Neural progenitor cell (in vitro differentiated cells): ENCODE results near the gene MMS19. TPM values are rescaled to one million over a fixed set of nuclear protein-coding genes. Genes with fewer than 3 reads are reported as not detected.
A peak's percentile ranks its signal among the peaks of the same experiment; 100 is the strongest.

Experiments used
- DNase-seq: peaks from one replicate; pipeline ENCODE4 v3.0.0-alpha.2; 2016; ENCODE audit warnings: low spot score
- H2AFZ ChIP-seq: fragments of 200-600 bp; sonication (generic); replicated peaks from 2 replicates; pipeline ENCODE4 v1.6.1; 2016; ENCODE audit warnings: antibody characterized with exemption
- H3F3A ChIP-seq: fragments of 200-600 bp; sonication (generic); 2 replicates; pipeline ENCODE4 v1.6.1; 2016; ENCODE audit warnings: antibody characterized with exemption, low read depth
- H3K27ac ChIP-seq: fragments of 200-600 bp; sonication (generic); 2 replicates; pipeline ENCODE4 v1.5.1; 2016; ENCODE audit warnings: mild to moderate bottlenecking
- H3K27me3 ChIP-seq: fragments of 200-600 bp; sonication (generic); 2 replicates; pipeline ENCODE4 v1.6.1; 2016; ENCODE audit warnings: mild to moderate bottlenecking, moderate library complexity
- H3K36me3 ChIP-seq: fragments of 200-600 bp; sonication (generic); 2 replicates; pipeline ENCODE4 v1.5.1; 2016
- H3K4me1 ChIP-seq: fragments of 200-600 bp; sonication (generic); 2 replicates; pipeline ENCODE4 v1.6.1; 2016; ENCODE audit warnings: mixed run types
- H3K4me2 ChIP-seq: fragments of 200-600 bp; sonication (generic); 2 replicates; pipeline ENCODE4 v1.6.1; 2016
- H3K4me3 ChIP-seq: fragments of 200-600 bp; sonication (generic); 2 replicates; pipeline ENCODE4 v1.5.1; 2016
- H3K79me2 ChIP-seq: fragments of 200-600 bp; sonication (generic); 2 replicates; pipeline ENCODE4 v1.6.1; 2016; ENCODE audit warnings: low read depth
- H3K9ac ChIP-seq: fragments of 200-600 bp; sonication (generic); 2 replicates; pipeline ENCODE4 v1.6.1; 2016
- H3K9me3 ChIP-seq: fragments of 200-600 bp; sonication (generic); 2 replicates; pipeline ENCODE4 v1.5.1; 2016; ENCODE audit warnings: low read depth
- H4K20me1 ChIP-seq: fragments of 200-600 bp; sonication (generic); 2 replicates; pipeline ENCODE4 v1.6.1; 2016; ENCODE audit warnings: low read depth
- H3K27ac Mint-ChIP-seq: 3 replicates; pipeline ENCODE4 v1.8.0; 2021; ENCODE audit warnings: mixed read lengths
- H3K27me3 Mint-ChIP-seq: 2 replicates; pipeline ENCODE4 v1.8.0; 2022; ENCODE audit warnings: low read depth, mild to moderate bottlenecking, inconsistent platforms, moderate library complexity, mixed read lengths; ENCODE audit not compliant: insufficient read depth
- H3K36me3 Mint-ChIP-seq: 3 replicates; pipeline ENCODE4 v1.8.0; 2021; ENCODE audit warnings: mixed read lengths
- H3K4me1 Mint-ChIP-seq: 3 replicates; pipeline ENCODE4 v1.8.0; 2021; ENCODE audit warnings: mixed read lengths
- H3K4me3 Mint-ChIP-seq: 3 replicates; pipeline ENCODE4 v1.8.0; 2021; ENCODE audit warnings: mild to moderate bottlenecking, moderate library complexity, mixed read lengths
- H3K9me3 Mint-ChIP-seq: 3 replicates; pipeline ENCODE4 v1.8.0; 2020; ENCODE audit warnings: mixed read lengths
- CTCF ChIP-seq: fragments of 200-600 bp; sonication (generic); IDR thresholded peaks from 2 replicates; pipeline ENCODE4 v1.5.1; 2017; ENCODE audit warnings: antibody characterized with exemption, mild to moderate bottlenecking
- EZH2 ChIP-seq: fragments of 200-600 bp; sonication (generic); IDR thresholded peaks from 2 replicates; pipeline ENCODE4 v1.6.1; 2017; ENCODE audit warnings: antibody characterized with exemption, mild to moderate bottlenecking, moderate library complexity
- EZH2phosphoT487 ChIP-seq: fragments of 200-600 bp; sonication (generic); IDR thresholded peaks from 2 replicates; pipeline ENCODE4 v1.6.1; 2017; ENCODE audit warnings: antibody characterized with exemption
- total RNA-seq: library from RNA; depleted of rRNA; stranded (reverse); fragments of >200 nt; gene quantifications from 2 replicates; pipeline ENCODE4 v1.2.3, GENCODE V29; 2015; ENCODE audit warnings: low replicate concordance

MMS19 gene
- total RNA-seq, 1 donor from 2014 or later: 127 TPM

GRCh38 chr10:97459111-97459510 is 39.1 kb downstream of the MMS19 start:
- no peaks in the 10 kb centered on the region for H3K4me1 ChIP-seq
- no peak for TF ChIP-seq CTCF
- TF ChIP-seq EZH2phosphoT487: no peak
- TF ChIP-seq EZH2: no peak
- no peaks in the 10 kb centered on the region for H3K4me1 Mint-ChIP-seq
- H3K36me3 Mint-ChIP-seq: peaks cover 37% of the 10 kb centered on the region
- no peak for DNase-seq
- no peaks in the 10 kb centered on the region for H3K79me2 ChIP-seq
- H3K36me3 ChIP-seq: peaks cover 7% of the 10 kb centered on the region
- H3K27ac Mint-ChIP-seq: peak overlapping the region; percentile 40
- no peak overlapping the region for H2AFZ ChIP-seq
- H3K9ac ChIP-seq: no peak overlapping the region
- H4K20me1 ChIP-seq: peaks cover 11% of the 10 kb centered on the region
- H3K27ac ChIP-seq: no peak overlapping the region
- peaks cover 5% of the 10 kb centered on the region for H3K27me3 Mint-ChIP-seq
- H3F3A ChIP-seq: peaks cover 26% of the 10 kb centered on the region
- no peaks in the 10 kb centered on the region for H3K9me3 ChIP-seq
- H3K9me3 Mint-ChIP-seq: no peaks in the 10 kb centered on the region
- H3K4me3 Mint-ChIP-seq: no peak overlapping the region
- no peaks in the 10 kb centered on the region for H3K27me3 ChIP-seq
- no peak overlapping the region for H3K4me3 ChIP-seq
- no peak overlapping the region for H3K4me2 ChIP-seq

- Histone ChIP-seq H3K9me3 (no peaks in the 10 kb centered on the region), H3K9ac (no peak overlapping the region), H3K36me3 (no peaks in the 10 kb centered on the region), H3K4me2 (no peak overlapping the region), H3K27me3 (no peaks in the 10 kb centered on the region), H3K4me1 (no peaks in the 10 kb centered on the region), H3K79me2 (no peaks in the 10 kb centered on the region), H3K27ac (no peak overlapping the region), H3F3A (peaks cover 9% of the 10 kb centered on the region), H4K20me1 (peaks cover 17% of the 10 kb centered on the region), H2AFZ (no peak overlapping the region), H3K4me3 (no peak overlapping the region)
- peaks cover 45% of the 10 kb centered on the region for H3K36me3 Mint-ChIP-seq
- H3K4me1 Mint-ChIP-seq: no peaks in the 10 kb centered on the region
- no peak for DNase-seq
- no peak for TF ChIP-seq EZH2
- TF ChIP-seq CTCF: no peak
- peaks cover 5% of the 10 kb centered on the region for H3K27me3 Mint-ChIP-seq
- H3K4me3 Mint-ChIP-seq: no peak overlapping the region
- H3K27ac Mint-ChIP-seq: no peak overlapping the region
- H3K9me3 Mint-ChIP-seq: no peaks in the 10 kb centered on the region
These were observed 41.5 kb downstream of the MMS19 start for GRCh38 chr10:97456686-97457065.

- DNase-seq: no peak
- no peak overlapping the region for H3K27ac Mint-ChIP-seq
- H3K36me3 ChIP-seq: no peaks in the 10 kb centered on the region
These were observed 42.1 kb downstream of the MMS19 start for GRCh38 chr10:97456034-97456685.

More at GRCh38 chr10:97456034-97456685, 42.1 kb downstream of the MMS19 start:
- no peaks in the 10 kb centered on the region for H3K4me1 Mint-ChIP-seq
- no peaks in the 10 kb centered on the region for H3K27me3 ChIP-seq
- no peaks in the 10 kb centered on the region for H3K9me3 Mint-ChIP-seq
- no peak overlapping the region for H3K4me3 Mint-ChIP-seq
- H3F3A ChIP-seq: peaks cover 9% of the 10 kb centered on the region
- no peak overlapping the region for H3K27ac ChIP-seq
- no peak overlapping the region for H3K4me3 ChIP-seq
- peaks cover 5% of the 10 kb centered on the region for H3K27me3 Mint-ChIP-seq
- peaks cover 20% of the 10 kb centered on the region for H4K20me1 ChIP-seq
- H3K4me2 ChIP-seq: no peak overlapping the region
- H3K79me2 ChIP-seq: peaks cover 2% of the 10 kb centered on the region
- peaks cover 45% of the 10 kb centered on the region for H3K36me3 Mint-ChIP-seq
- H2AFZ ChIP-seq: no peak overlapping the region
- no peaks in the 10 kb centered on the region for H3K4me1 ChIP-seq
- no peak overlapping the region for H3K9ac ChIP-seq
- TF ChIP-seq EZH2phosphoT487 (no peak), CTCF (no peak), EZH2 (no peak)
- no peaks in the 10 kb centered on the region for H3K9me3 ChIP-seq
